Epithelial cell of proximal tubule (primary cell): ENCODE measurements around the gene SOWAHB. TPM values are rescaled to one million over a fixed set of nuclear protein-coding genes. Genes with fewer than 3 reads are reported as not detected.

ENCODE experiments used
- DNase-seq: peaks from one replicate; pipeline ENCODE4 v3.0.0-alpha.2; 2011; ENCODE audit warnings: low read depth
- H3K4me3 ChIP-seq: 2 replicates; pipeline ENCODE4 v1.5.1; 2011; ENCODE audit warnings: low read depth, mild to moderate bottlenecking, low read length
- total RNA-seq: library from RNA; depleted of rRNA; stranded (reverse); fragments of >200 nt; gene quantifications from 2 replicates; pipeline ENCODE4 v1.2.3, GENCODE V29; 2015
- TF ChIP-seq, protein P1 (sequence below): conservative IDR thresholded peaks from 2 replicates; pipeline ENCODE4 v1.5.1; 2012; ENCODE audit warnings: low read depth, mild to moderate bottlenecking, low read length

SOWAHB gene
- total RNA-seq, 1 donor from 2014 or later = 10.1 TPM

- TF ChIP-seq, protein P1, sequence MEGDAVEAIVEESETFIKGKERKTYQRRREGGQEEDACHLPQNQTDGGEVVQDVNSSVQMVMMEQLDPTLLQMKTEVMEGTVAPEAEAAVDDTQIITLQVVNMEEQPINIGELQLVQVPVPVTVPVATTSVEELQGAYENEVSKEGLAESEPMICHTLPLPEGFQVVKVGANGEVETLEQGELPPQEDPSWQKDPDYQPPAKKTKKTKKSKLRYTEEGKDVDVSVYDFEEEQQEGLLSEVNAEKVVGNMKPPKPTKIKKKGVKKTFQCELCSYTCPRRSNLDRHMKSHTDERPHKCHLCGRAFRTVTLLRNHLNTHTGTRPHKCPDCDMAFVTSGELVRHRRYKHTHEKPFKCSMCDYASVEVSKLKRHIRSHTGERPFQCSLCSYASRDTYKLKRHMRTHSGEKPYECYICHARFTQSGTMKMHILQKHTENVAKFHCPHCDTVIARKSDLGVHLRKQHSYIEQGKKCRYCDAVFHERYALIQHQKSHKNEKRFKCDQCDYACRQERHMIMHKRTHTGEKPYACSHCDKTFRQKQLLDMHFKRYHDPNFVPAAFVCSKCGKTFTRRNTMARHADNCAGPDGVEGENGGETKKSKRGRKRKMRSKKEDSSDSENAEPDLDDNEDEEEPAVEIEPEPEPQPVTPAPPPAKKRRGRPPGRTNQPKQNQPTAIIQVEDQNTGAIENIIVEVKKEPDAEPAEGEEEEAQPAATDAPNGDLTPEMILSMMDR = no peak
- DNase-seq = no peak
- no peak overlapping the region for H3K4me3 ChIP-seq
These were observed 6.8 kb upstream of the SOWAHB start for GRCh38 chr4:76904646-76905190.

GRCh38 chr4:76902233-76902890, 4.4 kb upstream of the SOWAHB start:
- no peak for DNase-seq
- no peak overlapping the region for H3K4me3 ChIP-seq
- TF ChIP-seq, protein P1 = no peak

- H3K4me3 ChIP-seq = no peak overlapping the region
- no peak for DNase-seq
These were observed 1.2 kb upstream of the SOWAHB start for GRCh38 chr4:76898949-76899645.

GRCh38 chr4:76898385-76898692, 395 bp upstream of the SOWAHB start:
- peak overlapping the region; percentile 71 for H3K4me3 ChIP-seq
- no peak for DNase-seq
- TF ChIP-seq, protein P1 = no peak

More at GRCh38 chr4:76898949-76899645, 1.2 kb upstream of the SOWAHB start:
- TF ChIP-seq, protein P1 = no peak

- H3K4me3 ChIP-seq = peak overlapping the region; percentile 71
- TF ChIP-seq, protein P1 = no peak
- no peak for DNase-seq
These were observed 1.1 kb downstream of the SOWAHB start for GRCh38 chr4:76896614-76897535.

DNA sequence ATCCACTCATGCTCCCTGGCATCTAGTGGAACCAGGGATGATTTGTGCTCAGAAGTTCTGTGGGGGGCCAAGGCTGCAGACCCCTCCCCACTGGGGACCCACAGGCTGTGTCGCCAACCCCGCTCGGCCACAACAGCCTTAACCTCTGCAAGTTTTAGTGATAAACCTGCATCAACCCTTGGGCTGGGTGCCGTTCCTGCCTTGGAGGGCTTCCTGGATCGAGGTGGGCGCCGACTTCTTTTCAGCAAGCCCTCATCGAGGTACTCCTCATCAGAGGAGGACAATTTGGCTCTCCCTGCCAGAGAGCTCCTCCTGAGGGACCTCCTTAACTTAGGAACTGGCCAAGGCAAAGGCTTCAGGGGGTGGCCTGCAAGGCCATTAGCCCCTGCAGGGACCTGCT, 1.9 kb downstream of the SOWAHB start:
- H3K4me3 ChIP-seq = no peak overlapping the region
- no peak for DNase-seq
- TF ChIP-seq, protein P1 = no peak
